PC-9 (cell line): ENCODE data around the gene TSPAN11. TPM values are rescaled to one million over a fixed set of nuclear protein-coding genes. Genes with fewer than 3 reads are reported as not detected.

ENCODE experiments used
- BruUV-seq: library from RNA; stranded (reverse); fragments of 400-500 nt; replicated peaks from 2 replicates; lab custom pipeline; 2021; lab: Mats Ljungman, UMichigan
- CTCF ChIA-PET: fragments of 300-600 bp; sonication (Branson Sonifier 250); formaldehyde crosslinking; loops from one replicate; lab custom pipeline; 2022; ENCODE audit warnings: antibody characterized with exemption; lab: Charles Lee
- POLR2A ChIA-PET: fragments of 300-600 bp; sonication (Branson Sonifier 250); formaldehyde crosslinking; loops from one replicate; lab custom pipeline; 2022; ENCODE audit warnings: antibody characterized with exemption; ENCODE audit not compliant: unreplicated experiment; lab: Charles Lee
- DNase-seq, 2 experiments: peaks; one replicate each; pipeline versions ENCODE4 v3.0.0 to v3.0.0-alpha.2; 2015 to 2022; ENCODE audit warnings: mixed read lengths in 1 of 2
- H2AFZ ChIP-seq: fragments of 200-600 bp; sonication (generic); 2 replicates; pipeline ENCODE4 v1.8.1; 2017; ENCODE audit warnings: antibody characterized with exemption
- H3F3A ChIP-seq: fragments of 200-600 bp; sonication (generic); 2 replicates; pipeline ENCODE4 v1.8.1; 2017; ENCODE audit warnings: antibody characterized with exemption, mild to moderate bottlenecking, low read depth; ENCODE audit not compliant: insufficient read depth
- H3K27ac ChIP-seq: fragments of 200-600 bp; sonication (generic); 2 replicates; pipeline ENCODE4 v1.6.1; 2016; ENCODE audit warnings: mixed run types
- H3K27me3 ChIP-seq: fragments of 200-600 bp; sonication (generic); 2 replicates; pipeline ENCODE4 v1.6.1; 2016; ENCODE audit warnings: low read depth, mixed run types; ENCODE audit not compliant: insufficient read depth
- H3K36me3 ChIP-seq: fragments of 200-600 bp; sonication (generic); 2 replicates; pipeline ENCODE4 v1.6.1; 2016; ENCODE audit warnings: low read depth, mixed run types
- H3K4me1 ChIP-seq: fragments of 200-600 bp; sonication (generic); replicated peaks from 2 replicates; pipeline ENCODE4 v1.6.1; 2016; ENCODE audit warnings: mixed run types; ENCODE audit not compliant: insufficient read depth
- H3K4me2 ChIP-seq: fragments of 200-600 bp; sonication (generic); 2 replicates; pipeline ENCODE4 v1.6.1; 2017; ENCODE audit warnings: mixed run types
- H3K4me3 ChIP-seq: fragments of 200-600 bp; sonication (generic); 2 replicates; pipeline ENCODE4 v1.6.1; 2016; ENCODE audit warnings: mixed run types
- H3K79me2 ChIP-seq: fragments of 200-600 bp; sonication (generic); 2 replicates; pipeline ENCODE4 v1.6.1; 2017; ENCODE audit warnings: low read depth, mixed run types
- H3K9me2 ChIP-seq: fragments of 200-600 bp; sonication (generic); 2 replicates; pipeline ENCODE4 v1.8.1; 2017; ENCODE audit warnings: mild to moderate bottlenecking; ENCODE audit not compliant: insufficient read depth
- H3K9me3 ChIP-seq: fragments of 200-600 bp; sonication (generic); 2 replicates; pipeline ENCODE4 v1.8.1; 2016; ENCODE audit warnings: low read depth; ENCODE audit not compliant: insufficient read depth
- H4K20me1 ChIP-seq: fragments of 200-600 bp; sonication (generic); 2 replicates; pipeline ENCODE4 v1.8.1; 2017; ENCODE audit not compliant: insufficient read depth
- EZH2 ChIP-seq: fragments of 200-600 bp; sonication (generic); IDR thresholded peaks from 2 replicates; pipeline ENCODE4 v1.8.0; 2017; ENCODE audit warnings: antibody characterized with exemption, low read depth
- intact Hi-C: fragments of 100-400 bp; cut with micrococcal nuclease; formaldehyde crosslinking; loops from one replicate; pipeline ENCODE4 v1.10.0; 2022; ENCODE audit not compliant: unreplicated experiment
- total RNA-seq: library from RNA; stranded (reverse); gene quantifications from 2 replicates; pipeline ENCODE4 v1.2.3, GENCODE V29; 2021
- TF ChIP-seq, protein P1 (sequence below): fragments of 200-600 bp; sonication (generic); conservative IDR thresholded peaks from 2 replicates; pipeline ENCODE4 v1.6.1; 2017; ENCODE audit warnings: mixed run types, antibody characterized with exemption, mild to moderate bottlenecking, moderate library complexity

Gene TSPAN11
- total RNA-seq, 1 experiment from 2014 or later, result not detected

DNA sequence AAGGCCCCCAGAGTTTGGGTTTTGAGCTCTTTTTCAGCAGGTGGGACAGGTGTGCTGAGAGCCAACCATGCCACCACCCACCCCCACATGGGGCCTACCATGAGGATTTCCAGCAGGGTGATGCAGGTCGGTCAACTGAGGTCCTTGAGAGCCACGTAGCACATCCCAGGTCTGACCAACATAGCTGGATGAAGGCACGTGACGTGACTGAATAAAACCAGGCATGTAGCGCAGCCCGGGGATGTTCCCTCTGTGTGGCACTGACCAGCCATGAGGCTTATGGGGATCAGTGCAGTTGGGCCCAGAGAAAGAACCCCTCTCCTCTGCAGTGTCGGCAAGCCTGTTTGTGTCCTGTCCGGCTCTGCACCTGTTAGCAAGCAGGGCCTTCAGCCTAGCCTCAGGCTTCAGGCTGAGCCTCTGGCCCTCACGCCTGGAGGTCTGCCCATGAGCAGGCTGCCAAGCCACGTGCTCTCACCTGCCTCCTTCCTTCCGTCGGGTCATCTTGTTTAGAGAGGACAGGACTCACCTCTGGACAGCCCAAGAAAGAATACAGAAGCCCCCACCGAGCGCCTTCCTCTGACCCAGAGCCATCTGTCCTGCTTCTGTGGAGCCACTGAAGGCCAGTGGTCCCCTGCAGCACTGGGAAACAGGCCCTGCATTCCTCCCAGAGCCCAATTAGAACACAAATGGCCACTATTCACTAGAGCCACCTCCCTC lies 38.5 kb downstream of the TSPAN11 start:
- no peaks in the 10 kb centered on the region for H3K9me2 ChIP-seq
- no peaks in the 10 kb centered on the region for H4K20me1 ChIP-seq
- no TSS peak for BruUV-seq
- no peak overlapping the region for H3K4me3 ChIP-seq
- H3K4me2 ChIP-seq, result no peak overlapping the region
- intact Hi-C loops, result loop anchor here (2.0 kb wide), 1 partner anchor 20 kb away; no protein-coding TSS in a partner anchor
- ChIA-PET CTCF (interaction anchor here (0.6 kb wide), 1 partner anchor 93 kb away, joined by 3 read pairs; no protein-coding TSS in a partner anchor), POLR2A (interaction anchor here (0.6 kb wide), 1 partner anchor 24 kb away, joined by 3 read pairs; no protein-coding TSS in a partner anchor)
- DNase-seq, result no peak
- TF ChIP-seq, protein P1, sequence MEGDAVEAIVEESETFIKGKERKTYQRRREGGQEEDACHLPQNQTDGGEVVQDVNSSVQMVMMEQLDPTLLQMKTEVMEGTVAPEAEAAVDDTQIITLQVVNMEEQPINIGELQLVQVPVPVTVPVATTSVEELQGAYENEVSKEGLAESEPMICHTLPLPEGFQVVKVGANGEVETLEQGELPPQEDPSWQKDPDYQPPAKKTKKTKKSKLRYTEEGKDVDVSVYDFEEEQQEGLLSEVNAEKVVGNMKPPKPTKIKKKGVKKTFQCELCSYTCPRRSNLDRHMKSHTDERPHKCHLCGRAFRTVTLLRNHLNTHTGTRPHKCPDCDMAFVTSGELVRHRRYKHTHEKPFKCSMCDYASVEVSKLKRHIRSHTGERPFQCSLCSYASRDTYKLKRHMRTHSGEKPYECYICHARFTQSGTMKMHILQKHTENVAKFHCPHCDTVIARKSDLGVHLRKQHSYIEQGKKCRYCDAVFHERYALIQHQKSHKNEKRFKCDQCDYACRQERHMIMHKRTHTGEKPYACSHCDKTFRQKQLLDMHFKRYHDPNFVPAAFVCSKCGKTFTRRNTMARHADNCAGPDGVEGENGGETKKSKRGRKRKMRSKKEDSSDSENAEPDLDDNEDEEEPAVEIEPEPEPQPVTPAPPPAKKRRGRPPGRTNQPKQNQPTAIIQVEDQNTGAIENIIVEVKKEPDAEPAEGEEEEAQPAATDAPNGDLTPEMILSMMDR, result no peak
- no peak for TF ChIP-seq EZH2
- peaks cover 9% of the 10 kb centered on the region; the same call in 1 of the 2 replicates for H3K27me3 ChIP-seq
- no peaks in the 10 kb centered on the region for H3K9me3 ChIP-seq
- H3K36me3 ChIP-seq, result no peaks in the 10 kb centered on the region
- no peak overlapping the region for H2AFZ ChIP-seq
- no peak overlapping the region for H3K27ac ChIP-seq
- H3K4me1 ChIP-seq, result peaks cover 4% of the 10 kb centered on the region
- no peaks in the 10 kb centered on the region for H3K79me2 ChIP-seq
- no peaks in the 10 kb centered on the region for H3F3A ChIP-seq

DNA sequence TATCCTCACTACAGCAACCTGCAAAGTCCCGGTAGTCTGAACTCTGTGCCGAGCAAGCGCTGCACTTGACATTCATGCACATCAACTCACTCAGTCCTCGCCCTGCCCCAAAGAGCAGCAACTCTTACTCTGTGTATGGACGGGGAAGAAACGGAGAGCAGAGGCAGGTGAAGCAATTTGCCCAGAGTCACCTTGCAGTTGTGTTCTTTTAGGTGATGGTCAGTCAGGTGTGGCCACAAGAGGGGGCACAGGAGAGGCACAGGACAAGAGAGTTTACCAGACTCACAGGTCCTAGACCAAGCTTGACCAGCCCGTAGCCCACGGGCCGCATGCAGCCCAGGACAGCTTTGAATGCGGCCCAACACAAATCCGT lies 39.1 kb downstream of the TSPAN11 start:
- H3K79me2 ChIP-seq, result no peaks in the 10 kb centered on the region
- H3K36me3 ChIP-seq, result no peaks in the 10 kb centered on the region
- peaks cover 5% of the 10 kb centered on the region; the same call in 1 of the 2 replicates for H3F3A ChIP-seq
- TF ChIP-seq, protein P1, result peak; percentile 70
- TF ChIP-seq EZH2, result no peak
- no peaks in the 10 kb centered on the region for H3K9me2 ChIP-seq
- no peak overlapping the region for H2AFZ ChIP-seq
- DNase-seq, result peak in 1 of 2 experiments; percentile 49
- BruUV-seq, result no TSS peak
- H3K9me3 ChIP-seq, result no peaks in the 10 kb centered on the region
- intact Hi-C loops, result loop anchor here (2.0 kb wide), 1 partner anchor 19 kb away; no protein-coding TSS in a partner anchor
- H4K20me1 ChIP-seq, result no peaks in the 10 kb centered on the region
- POLR2A ChIA-PET, result no interaction called here
- H3K4me3 ChIP-seq, result no peak overlapping the region
- H3K27ac ChIP-seq, result no peak overlapping the region
- peaks cover 10% of the 10 kb centered on the region for H3K4me1 ChIP-seq
- CTCF ChIA-PET, result interaction anchor here (0.6 to 0.9 kb wide), 2 partner anchors 21 to 24 kb away, joined by 4 to 6 read pairs; no protein-coding TSS in a partner anchor
- no peak overlapping the region for H3K4me2 ChIP-seq
- H3K27me3 ChIP-seq, result peaks cover 9% of the 10 kb centered on the region; the same call in 1 of the 2 replicates

DNA sequence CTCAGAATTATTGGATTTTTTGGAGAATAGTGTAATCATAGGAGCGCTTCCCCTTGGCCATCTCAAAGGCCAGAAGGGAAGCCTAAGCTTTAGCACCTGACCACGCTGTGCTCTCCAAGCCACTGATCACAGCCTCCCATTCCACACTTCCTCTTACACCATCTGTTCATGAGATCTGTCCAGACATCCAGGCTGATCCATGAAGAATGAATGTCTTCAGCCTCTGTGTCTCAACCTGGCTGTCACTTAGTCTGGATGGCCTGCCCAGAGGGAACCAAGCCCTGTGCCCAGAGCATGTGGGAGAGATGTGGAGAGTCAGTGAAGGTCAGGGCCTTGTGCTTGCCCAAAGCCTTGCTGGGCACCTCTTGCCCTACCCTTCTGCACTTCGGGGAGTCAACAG lies 40.5 kb downstream of the TSPAN11 start:
- Histone ChIP-seq H3K9me3 (no peaks in the 10 kb centered on the region), H4K20me1 (no peaks in the 10 kb centered on the region), H3K4me2 (no peak overlapping the region), H3K4me1 (peaks cover 18% of the 10 kb centered on the region), H3K9me2 (no peaks in the 10 kb centered on the region), H3K27ac (no peak overlapping the region), H3K36me3 (no peaks in the 10 kb centered on the region), H3K4me3 (no peak overlapping the region), H3K27me3 (peaks cover 9% of the 10 kb centered on the region; the same call in 1 of the 2 replicates), H3F3A (peaks cover 9% of the 10 kb centered on the region; the same call in 1 of the 2 replicates), H3K79me2 (no peaks in the 10 kb centered on the region), H2AFZ (no peak overlapping the region)
- intact Hi-C loops, result no loop called here
- ChIA-PET CTCF (no interaction called here), POLR2A (no interaction called here)
- no TSS peak for BruUV-seq
- TF ChIP-seq, protein P1, result no peak
- no peak for TF ChIP-seq EZH2
- no peak for DNase-seq
